ENCODE measurements around the gene MYH7.

The MYH7 gene

GRCh38 chr14:23381871-23382270 is 53.6 kb downstream of the MYH7 start:
- no peak overlapping the region for H3K4me3 ChIP-seq (ENCODE audit: low read depth in 1 of 2, low read length in 2 of 2)
- no peaks in the 10 kb centered on the region for H3K27me3 ChIP-seq (ENCODE audit: control insufficient read depth in 1 of 2, insufficient read depth in 2 of 2, low read length in 2 of 2)
- no peak overlapping the region for H3K27ac ChIP-seq (ENCODE audit: low read depth, low read length)
- no peaks in the 10 kb centered on the region for H3K9me3 ChIP-seq (ENCODE audit: control insufficient read depth in 1 of 2, low read length in 2 of 2)
- peaks cover 11 to 14% of the 10 kb centered on the region in 2 donors for H3K4me1 ChIP-seq (ENCODE audit: control insufficient read depth in 1 of 2, insufficient read depth in 2 of 2, low read length in 2 of 2)
- no peak overlapping the region for H3K9ac ChIP-seq (ENCODE audit: low read depth in 1 of 2, low read length in 2 of 2)
- H3K36me3 ChIP-seq (ENCODE audit: control insufficient read depth in 1 of 2, insufficient read depth in 2 of 2, low read length in 2 of 2): no peaks in the 10 kb centered on the region

- no peak overlapping the region for H3K27ac ChIP-seq (ENCODE audit: low read depth, low read length)
- H3K36me3 ChIP-seq (ENCODE audit: control insufficient read depth in 1 of 2, insufficient read depth in 2 of 2, low read length in 2 of 2): no peaks in the 10 kb centered on the region
- H3K9me3 ChIP-seq (ENCODE audit: control insufficient read depth in 1 of 2, low read length in 2 of 2): no peaks in the 10 kb centered on the region
- peaks cover 11 to 14% of the 10 kb centered on the region in 2 donors for H3K4me1 ChIP-seq (ENCODE audit: control insufficient read depth in 1 of 2, insufficient read depth in 2 of 2, low read length in 2 of 2)
- H3K27me3 ChIP-seq (ENCODE audit: control insufficient read depth in 1 of 2, insufficient read depth in 2 of 2, low read length in 2 of 2): no peaks in the 10 kb centered on the region
- no peak overlapping the region for H3K4me3 ChIP-seq (ENCODE audit: low read depth in 1 of 2, low read length in 2 of 2)
- no peak overlapping the region for H3K9ac ChIP-seq (ENCODE audit: low read depth in 1 of 2, low read length in 2 of 2)
Measured at GRCh38 chr14:23380976-23381375, 54.5 kb downstream of the MYH7 start.

GRCh38 chr14:23380197-23380914 is 55.1 kb downstream of the MYH7 start:
- no peaks in the 10 kb centered on the region for H3K36me3 ChIP-seq (ENCODE audit: control insufficient read depth in 1 of 2, insufficient read depth in 2 of 2, low read length in 2 of 2)
- H3K4me1 ChIP-seq (ENCODE audit: control insufficient read depth in 1 of 2, insufficient read depth in 2 of 2, low read length in 2 of 2): peaks cover 11 to 14% of the 10 kb centered on the region in 2 donors
- no peaks in the 10 kb centered on the region for H3K9me3 ChIP-seq (ENCODE audit: control insufficient read depth in 1 of 2, low read length in 2 of 2)
- no peaks in the 10 kb centered on the region for H3K27me3 ChIP-seq (ENCODE audit: control insufficient read depth in 1 of 2, insufficient read depth in 2 of 2, low read length in 2 of 2)
- no peak overlapping the region for H3K27ac ChIP-seq (ENCODE audit: low read depth, low read length)
- peak overlapping the region in 1 of 2 donors; percentile 18 for H3K9ac ChIP-seq (ENCODE audit: low read depth in 1 of 2, low read length in 2 of 2)
- H3K4me3 ChIP-seq (ENCODE audit: low read depth in 1 of 2, low read length in 2 of 2): peak overlapping the region in 1 of 2 donors; percentile 38

GRCh38 chr14:23379366-23380196 is 55.9 kb downstream of the MYH7 start:
- no peaks in the 10 kb centered on the region for H3K27me3 ChIP-seq (ENCODE audit: control insufficient read depth in 1 of 2, insufficient read depth in 2 of 2, low read length in 2 of 2)
- H3K4me1 ChIP-seq (ENCODE audit: control insufficient read depth in 1 of 2, insufficient read depth in 2 of 2, low read length in 2 of 2): peaks cover 11 to 14% of the 10 kb centered on the region in 2 donors
- no peaks in the 10 kb centered on the region for H3K36me3 ChIP-seq (ENCODE audit: control insufficient read depth in 1 of 2, insufficient read depth in 2 of 2, low read length in 2 of 2)
- H3K27ac ChIP-seq (ENCODE audit: low read depth, low read length): no peak overlapping the region
- H3K9ac ChIP-seq (ENCODE audit: low read depth in 1 of 2, low read length in 2 of 2): no peak overlapping the region
- no peak overlapping the region for H3K4me3 ChIP-seq (ENCODE audit: low read depth in 1 of 2, low read length in 2 of 2)
- H3K9me3 ChIP-seq (ENCODE audit: control insufficient read depth in 1 of 2, low read length in 2 of 2): no peaks in the 10 kb centered on the region

- H3K36me3 ChIP-seq (ENCODE audit: control insufficient read depth in 1 of 2, insufficient read depth in 2 of 2, low read length in 2 of 2): no peaks in the 10 kb centered on the region
- H3K4me3 ChIP-seq (ENCODE audit: low read depth in 1 of 2, low read length in 2 of 2): no peak overlapping the region
- no peak overlapping the region for H3K9ac ChIP-seq (ENCODE audit: low read depth in 1 of 2, low read length in 2 of 2)
- no peak overlapping the region for H3K27ac ChIP-seq (ENCODE audit: low read depth, low read length)
- no peaks in the 10 kb centered on the region for H3K9me3 ChIP-seq (ENCODE audit: control insufficient read depth in 1 of 2, low read length in 2 of 2)
- peaks cover 11 to 14% of the 10 kb centered on the region in 2 donors for H3K4me1 ChIP-seq (ENCODE audit: control insufficient read depth in 1 of 2, insufficient read depth in 2 of 2, low read length in 2 of 2)
- no peaks in the 10 kb centered on the region for H3K27me3 ChIP-seq (ENCODE audit: control insufficient read depth in 1 of 2, insufficient read depth in 2 of 2, low read length in 2 of 2)
Measured at GRCh38 chr14:23378612-23379220, 56.7 kb downstream of the MYH7 start.

- H3K27ac ChIP-seq (ENCODE audit: low read depth, low read length): no peak overlapping the region
Measured at GRCh38 chr14:23377573-23378563, 57.6 kb downstream of the MYH7 start.

GRCh38 chr14:23377198-23377550 is 58.3 kb downstream of the MYH7 start:
- Histone ChIP-seq H3K4me3 (ENCODE audit: low read depth in 1 of 2, low read length in 2 of 2) (no peak overlapping the region), H3K4me1 (ENCODE audit: control insufficient read depth in 1 of 2, insufficient read depth in 2 of 2, low read length in 2 of 2) (peaks cover 11 to 14% of the 10 kb centered on the region in 2 donors), H3K27ac (ENCODE audit: low read depth, low read length) (no peak overlapping the region), H3K9ac (ENCODE audit: low read depth in 1 of 2, low read length in 2 of 2) (no peak overlapping the region), H3K27me3 (ENCODE audit: control insufficient read depth in 1 of 2, insufficient read depth in 2 of 2, low read length in 2 of 2) (no peaks in the 10 kb centered on the region), H3K36me3 (ENCODE audit: control insufficient read depth in 1 of 2, insufficient read depth in 2 of 2, low read length in 2 of 2) (no peaks in the 10 kb centered on the region), H3K9me3 (ENCODE audit: control insufficient read depth in 1 of 2, low read length in 2 of 2) (no peaks in the 10 kb centered on the region)

More at GRCh38 chr14:23377573-23378563, 57.6 kb downstream of the MYH7 start:
- H3K9me3 ChIP-seq (ENCODE audit: control insufficient read depth in 1 of 2, low read length in 2 of 2): no peaks in the 10 kb centered on the region
- H3K27me3 ChIP-seq (ENCODE audit: control insufficient read depth in 1 of 2, insufficient read depth in 2 of 2, low read length in 2 of 2): no peaks in the 10 kb centered on the region
- H3K4me1 ChIP-seq (ENCODE audit: control insufficient read depth in 1 of 2, insufficient read depth in 2 of 2, low read length in 2 of 2): peaks cover 11 to 14% of the 10 kb centered on the region in 2 donors
- H3K4me3 ChIP-seq (ENCODE audit: low read depth in 1 of 2, low read length in 2 of 2): no peak overlapping the region
- no peaks in the 10 kb centered on the region for H3K36me3 ChIP-seq (ENCODE audit: control insufficient read depth in 1 of 2, insufficient read depth in 2 of 2, low read length in 2 of 2)
- no peak overlapping the region for H3K9ac ChIP-seq (ENCODE audit: low read depth in 1 of 2, low read length in 2 of 2)

- H3K27me3 ChIP-seq (ENCODE audit: control insufficient read depth in 1 of 2, insufficient read depth in 2 of 2, low read length in 2 of 2): no peaks in the 10 kb centered on the region
- no peak within 1 kb of the TSS for H3K27ac ChIP-seq (ENCODE audit: low read depth, low read length)
- H3K4me3 ChIP-seq (ENCODE audit: low read depth in 1 of 2, low read length in 2 of 2): no peak within 1 kb of the TSS
- no peaks in the 10 kb centered on the region for H3K9me3 ChIP-seq (ENCODE audit: control insufficient read depth in 1 of 2, low read length in 2 of 2)
- H3K36me3 ChIP-seq (ENCODE audit: control insufficient read depth in 1 of 2, insufficient read depth in 2 of 2, low read length in 2 of 2): no peaks in the 10 kb centered on the region
- peaks cover 11 to 14% of the 10 kb centered on the region in 2 donors for H3K4me1 ChIP-seq (ENCODE audit: control insufficient read depth in 1 of 2, insufficient read depth in 2 of 2, low read length in 2 of 2)
- no peak within 1 kb of the TSS for H3K9ac ChIP-seq (ENCODE audit: low read depth in 1 of 2, low read length in 2 of 2)
Measured at GRCh38 chr14:23376482-23377197, 58.8 kb downstream of the MYH7 start, which contains the start of gene CMTM5. Gene CMTM5, plus strand, starts transcription at chr14:23377046. Its CDS starts 206 bp downstream, at chr14:23377252.

All from duodenal mucosa (tissue), 2 donors.